Transverse colon (tissue), 3 donors: ENCODE results near the gene STARD4.

Experiments
- CTCF ChIP-seq, 5 experiments: fragments of 200-600 bp in 3 of 5; fragments of 450-650 bp in 2 of 5; sonication (generic) in 3 of 5; IDR thresholded peaks; 1 replicate in 2 of 5; 2 replicates in 3 of 5; pipeline ENCODE4 v1.5.1; 2016 to 2017; ENCODE audit warnings: antibody characterized with exemption in 5 of 5, inconsistent platforms in 3 of 5, mild to moderate bottlenecking in 2 of 5, moderate library complexity in 1 of 5
- POLR2A ChIP-seq: fragments of 450-650 bp; IDR thresholded peaks from one replicate; pipeline ENCODE4 v1.6.1; 2016; ENCODE audit warnings: antibody characterized with exemption, mild to moderate bottlenecking, moderate library complexity

GRCh38 chr5:111537141-111538024, 25.0 kb upstream of the STARD4 start:
- no peak for TF ChIP-seq CTCF (IDR thresholded peaks at IDR 0.05)
- no peak for TF ChIP-seq POLR2A
